Type B pancreatic cell (in vitro differentiated cells): ENCODE results near the gene SPG11. TPM values are rescaled to one million over a fixed set of nuclear protein-coding genes. Genes with fewer than 3 reads are reported as not detected.
A peak's percentile ranks its signal among the peaks of the same experiment; 100 is the strongest.

Experiments
- DNase-seq: peaks from one replicate; pipeline ENCODE4 v3.0.0; 2021; ENCODE audit warnings: mixed read lengths; ENCODE audit not compliant: unreplicated experiment; ENCODE audit errors: extremely low spot score
- H3K27ac Mint-ChIP-seq: 2 replicates; pipeline ENCODE4 v1.8.0; 2021; ENCODE audit warnings: mild to moderate bottlenecking, mixed read lengths
- H3K27me3 Mint-ChIP-seq: 2 replicates; pipeline ENCODE4 v1.8.0; 2021; ENCODE audit warnings: mixed read lengths
- H3K36me3 Mint-ChIP-seq: 2 replicates; pipeline ENCODE4 v1.8.0; 2021; ENCODE audit warnings: mixed read lengths
- H3K4me1 Mint-ChIP-seq: one replicate; pipeline ENCODE4 v1.8.0; 2021; ENCODE audit warnings: mixed read lengths; ENCODE audit not compliant: unreplicated experiment
- H3K4me3 Mint-ChIP-seq: 2 replicates; pipeline ENCODE4 v1.8.0; 2021; ENCODE audit warnings: mild to moderate bottlenecking, mixed read lengths
- H3K9me3 Mint-ChIP-seq: 2 replicates; pipeline ENCODE4 v1.8.0; 2021; ENCODE audit warnings: mixed read lengths
- CTCF ChIP-seq: fragments of 200-600 bp; sonication (generic); conservative IDR thresholded peaks from 2 replicates; pipeline ENCODE4 v1.5.0; 2021; ENCODE audit warnings: antibody characterized with exemption, mild to moderate bottlenecking
- total RNA-seq: library from RNA; stranded (reverse); gene quantifications from 2 replicates; pipeline ENCODE4 v1.2.1, GENCODE V29; 2021; ENCODE audit warnings: low replicate concordance

Gene SPG11
- total RNA-seq, 1 donor from 2014 or later = 80.4 TPM

- H3K4me3 Mint-ChIP-seq = no peak overlapping the region
- no peak overlapping the region for H3K27ac Mint-ChIP-seq
- TF ChIP-seq CTCF = no peak
- H3K36me3 Mint-ChIP-seq = peaks cover 9% of the 10 kb centered on the region
- H3K4me1 Mint-ChIP-seq = no peaks in the 10 kb centered on the region
- no peaks in the 10 kb centered on the region for H3K9me3 Mint-ChIP-seq
- no peak for DNase-seq
- no peaks in the 10 kb centered on the region for H3K27me3 Mint-ChIP-seq
Measured at GRCh38 chr15:44623178-44623577, 40.3 kb downstream of the SPG11 start.

- Mint-ChIP-seq H3K4me3 (no peak overlapping the region), H3K27ac (no peak overlapping the region), H3K4me1 (no peaks in the 10 kb centered on the region), H3K36me3 (peaks cover 16% of the 10 kb centered on the region), H3K9me3 (no peaks in the 10 kb centered on the region), H3K27me3 (no peaks in the 10 kb centered on the region)
- no peak for TF ChIP-seq CTCF
- DNase-seq = no peak
Measured at GRCh38 chr15:44620081-44620480, 43.4 kb downstream of the SPG11 start.

GRCh38 chr15:44616974-44617373 is 46.5 kb downstream of the SPG11 start:
- peaks cover 29% of the 10 kb centered on the region for H3K36me3 Mint-ChIP-seq
- TF ChIP-seq CTCF = no peak
- no peaks in the 10 kb centered on the region for H3K27me3 Mint-ChIP-seq
- no peaks in the 10 kb centered on the region for H3K9me3 Mint-ChIP-seq
- H3K4me3 Mint-ChIP-seq = no peak overlapping the region
- no peaks in the 10 kb centered on the region for H3K4me1 Mint-ChIP-seq
- no peak for DNase-seq
- no peak overlapping the region for H3K27ac Mint-ChIP-seq

GRCh38 chr15:44606740-44607139 is 56.7 kb downstream of the SPG11 start:
- no peak for TF ChIP-seq CTCF
- Mint-ChIP-seq H3K4me1 (no peaks in the 10 kb centered on the region), H3K9me3 (no peaks in the 10 kb centered on the region), H3K27ac (no peak overlapping the region), H3K4me3 (no peak overlapping the region), H3K27me3 (no peaks in the 10 kb centered on the region), H3K36me3 (peaks cover 47% of the 10 kb centered on the region)
- no peak for DNase-seq

GRCh38 chr15:44603126-44603525 is 60.3 kb downstream of the SPG11 start:
- Mint-ChIP-seq H3K27me3 (no peaks in the 10 kb centered on the region), H3K4me3 (no peak overlapping the region), H3K27ac (no peak overlapping the region), H3K9me3 (no peaks in the 10 kb centered on the region), H3K36me3 (peaks cover 40% of the 10 kb centered on the region), H3K4me1 (no peaks in the 10 kb centered on the region)
- no peak for DNase-seq
- no peak for TF ChIP-seq CTCF

GRCh38 chr15:44598892-44599291 is 64.6 kb downstream of the SPG11 start:
- Mint-ChIP-seq H3K27me3 (no peaks in the 10 kb centered on the region), H3K9me3 (no peaks in the 10 kb centered on the region), H3K36me3 (peaks cover 22% of the 10 kb centered on the region), H3K4me3 (no peak overlapping the region), H3K27ac (peak overlapping the region; percentile 6), H3K4me1 (no peaks in the 10 kb centered on the region)
- DNase-seq = no peak
- TF ChIP-seq CTCF = no peak
